Activated CD8-positive, alpha-beta T cell treated with anti-CD3 and anti-CD28 coated beads for 36 hours (primary cell): ENCODE measurements around the gene TOMM6. TPM values are rescaled to one million over a fixed set of nuclear protein-coding genes. Genes with fewer than 3 reads are reported as not detected.
A peak's percentile ranks its signal among the peaks of the same experiment; 100 is the strongest.

Experiments used
- ATAC-seq: fragments of 200-7000 bp; cut with Tn5 transposase; one replicate; pipeline ENCODE4 v1.10.0; 2021; ENCODE audit warnings: mild to moderate bottlenecking, moderate library complexity
- CTCF ChIA-PET: fragments of 350-600 bp; sonication (Branson Sonifier 250); formaldehyde crosslinking; loops from one replicate; lab custom pipeline; 2021; ENCODE audit warnings: antibody characterized with exemption; lab: Charles Lee
- POLR2A ChIA-PET: fragments of 350-600 bp; sonication (Branson Sonifier 250); formaldehyde crosslinking; loops from one replicate; lab custom pipeline; 2021; ENCODE audit warnings: antibody characterized with exemption; lab: Charles Lee
- DNase-seq: peaks from one replicate; pipeline ENCODE4 v3.0.0-alpha.2; 2020
- H3K27ac Mint-ChIP-seq: one replicate; pipeline ENCODE4 v1.8.0; 2021; ENCODE audit warnings: mild to moderate bottlenecking, mixed read lengths
- H3K27me3 Mint-ChIP-seq: one replicate; pipeline ENCODE4 v1.8.0; 2021; ENCODE audit warnings: mixed read lengths
- H3K36me3 Mint-ChIP-seq: one replicate; pipeline ENCODE4 v1.8.0; 2021; ENCODE audit warnings: low read depth, mixed read lengths
- H3K4me1 Mint-ChIP-seq: one replicate; pipeline ENCODE4 v1.8.0; 2021; ENCODE audit warnings: low read depth, mixed read lengths
- H3K4me3 Mint-ChIP-seq: one replicate; pipeline ENCODE4 v1.8.0; 2021; ENCODE audit warnings: mild to moderate bottlenecking, moderate library complexity, mixed read lengths
- H3K9me3 Mint-ChIP-seq: one replicate; pipeline ENCODE4 v1.8.0; 2021; ENCODE audit warnings: mixed read lengths
- intact Hi-C: fragments of 100-400 bp; cut with micrococcal nuclease; formaldehyde crosslinking; loops from one replicate; pipeline ENCODE4 v1.10.0; 2022
- total RNA-seq, 2 experiments: library from RNA; stranded (reverse); gene quantifications; one replicate each; pipeline ENCODE4 v1.2.3, GENCODE V29; 2021
- TF ChIP-seq, protein P1 (sequence below): fragments of 200-600 bp; IDR thresholded peaks from one replicate; pipeline ENCODE4 v1.8.0; 2022; ENCODE audit warnings: antibody characterized with exemption, mild to moderate bottlenecking

TOMM6 gene
- total RNA-seq = 100 to 1,000 TPM; 310 to 314 TPM

DNA sequence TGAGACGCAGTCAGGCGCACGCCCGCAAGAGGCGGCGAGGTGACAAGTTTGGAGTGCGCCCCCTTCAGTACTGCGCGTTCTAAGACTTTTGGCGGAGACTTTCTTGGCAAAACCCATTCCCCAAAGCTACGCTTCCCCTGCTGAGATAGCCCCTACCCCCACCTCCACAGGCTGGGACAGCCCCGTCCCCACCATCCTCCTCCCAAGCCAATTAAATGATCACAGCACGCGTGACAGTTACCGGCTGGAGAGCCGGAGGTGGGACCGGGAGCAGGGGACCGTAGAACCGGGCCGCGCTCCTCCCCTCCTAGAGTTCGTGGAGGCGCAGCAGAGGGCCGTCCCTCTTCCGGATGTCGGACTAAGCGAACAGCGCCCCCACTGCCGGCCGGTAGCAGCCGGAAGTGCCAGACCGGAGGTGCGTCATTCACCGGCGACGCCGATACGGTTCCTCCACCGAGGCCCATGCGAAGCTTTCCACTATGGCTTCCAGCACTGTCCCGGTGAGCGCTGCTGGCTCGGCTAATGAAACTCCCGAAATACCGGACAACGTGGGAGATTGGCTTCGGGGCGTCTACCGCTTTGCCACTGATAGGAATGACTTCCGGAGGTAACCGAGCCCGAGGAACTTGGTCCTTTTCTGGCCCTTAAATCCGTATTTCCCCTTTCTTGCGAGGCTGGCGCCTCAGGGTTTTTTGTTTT lies at the start of gene TOMM6:
Gene TOMM6 (plus strand): TSS at position 476 of the 699 bp plus-strand sequence. CDS start 4 bp downstream, at position 480.
- ATAC-seq (peak; percentile 86), DNase-seq (peak; percentile 97)
- intact Hi-C loops = loop anchor here (2.0 to 10.0 kb wide), 2 partner anchors 137 to 259 kb away; partner anchors contain the start of genes BYSL and MED20
- TF ChIP-seq, protein P1, sequence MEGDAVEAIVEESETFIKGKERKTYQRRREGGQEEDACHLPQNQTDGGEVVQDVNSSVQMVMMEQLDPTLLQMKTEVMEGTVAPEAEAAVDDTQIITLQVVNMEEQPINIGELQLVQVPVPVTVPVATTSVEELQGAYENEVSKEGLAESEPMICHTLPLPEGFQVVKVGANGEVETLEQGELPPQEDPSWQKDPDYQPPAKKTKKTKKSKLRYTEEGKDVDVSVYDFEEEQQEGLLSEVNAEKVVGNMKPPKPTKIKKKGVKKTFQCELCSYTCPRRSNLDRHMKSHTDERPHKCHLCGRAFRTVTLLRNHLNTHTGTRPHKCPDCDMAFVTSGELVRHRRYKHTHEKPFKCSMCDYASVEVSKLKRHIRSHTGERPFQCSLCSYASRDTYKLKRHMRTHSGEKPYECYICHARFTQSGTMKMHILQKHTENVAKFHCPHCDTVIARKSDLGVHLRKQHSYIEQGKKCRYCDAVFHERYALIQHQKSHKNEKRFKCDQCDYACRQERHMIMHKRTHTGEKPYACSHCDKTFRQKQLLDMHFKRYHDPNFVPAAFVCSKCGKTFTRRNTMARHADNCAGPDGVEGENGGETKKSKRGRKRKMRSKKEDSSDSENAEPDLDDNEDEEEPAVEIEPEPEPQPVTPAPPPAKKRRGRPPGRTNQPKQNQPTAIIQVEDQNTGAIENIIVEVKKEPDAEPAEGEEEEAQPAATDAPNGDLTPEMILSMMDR = peak; percentile 86
- Mint-ChIP-seq H3K9me3 (no peaks in the 10 kb centered on the region), H3K27me3 (no peaks in the 10 kb centered on the region), H3K36me3 (peaks cover 34% of the 10 kb centered on the region), H3K4me1 (peaks cover 19% of the 10 kb centered on the region), H3K4me3 (peak within 1 kb of the TSS; percentile 91), H3K27ac (peak within 1 kb of the TSS; percentile 97)
- CTCF ChIA-PET = interaction anchor here (0.6 to 12.8 kb wide), 44 partner anchors 8 to 760 kb away, joined by 3 to 214 read pairs (median 4); partner anchors contain the start of genes BYSL, MED20, TAF8 and USP49
- POLR2A ChIA-PET = interaction anchor here (0.6 to 4.8 kb wide), 17 partner anchors 8 to 317 kb away, joined by 3 to 49 read pairs (median 5); partner anchors contain the start of genes BYSL, MED20, TAF8 and TFEB

- POLR2A ChIA-PET = no interaction called here
- Mint-ChIP-seq H3K4me1 (no peaks in the 10 kb centered on the region), H3K4me3 (no peak overlapping the region), H3K9me3 (no peaks in the 10 kb centered on the region), H3K27ac (no peak overlapping the region), H3K27me3 (no peaks in the 10 kb centered on the region), H3K36me3 (no peaks in the 10 kb centered on the region)
- intact Hi-C loops = no loop called here
- DNase-seq (no peak), ATAC-seq (no peak)
- TF ChIP-seq, protein P1 = no peak
- CTCF ChIA-PET = no interaction called here
Observed at GRCh38 chr6:41739041-41739440, 48.5 kb upstream of the TOMM6 start.

- ChIA-PET POLR2A (no interaction called here), CTCF (no interaction called here)
- no peaks in the 10 kb centered on the region for H3K9me3 Mint-ChIP-seq
- no peaks in the 10 kb centered on the region for H3K27me3 Mint-ChIP-seq
- H3K4me1 Mint-ChIP-seq = no peaks in the 10 kb centered on the region
- TF ChIP-seq, protein P1 = no peak
- no peak overlapping the region for H3K27ac Mint-ChIP-seq
- H3K4me3 Mint-ChIP-seq = no peak overlapping the region
- DNase-seq (no peak), ATAC-seq (no peak)
- intact Hi-C loops = no loop called here
- no peaks in the 10 kb centered on the region for H3K36me3 Mint-ChIP-seq
Observed at GRCh38 chr6:41740366-41741162, 46.9 kb upstream of the TOMM6 start.

DNA sequence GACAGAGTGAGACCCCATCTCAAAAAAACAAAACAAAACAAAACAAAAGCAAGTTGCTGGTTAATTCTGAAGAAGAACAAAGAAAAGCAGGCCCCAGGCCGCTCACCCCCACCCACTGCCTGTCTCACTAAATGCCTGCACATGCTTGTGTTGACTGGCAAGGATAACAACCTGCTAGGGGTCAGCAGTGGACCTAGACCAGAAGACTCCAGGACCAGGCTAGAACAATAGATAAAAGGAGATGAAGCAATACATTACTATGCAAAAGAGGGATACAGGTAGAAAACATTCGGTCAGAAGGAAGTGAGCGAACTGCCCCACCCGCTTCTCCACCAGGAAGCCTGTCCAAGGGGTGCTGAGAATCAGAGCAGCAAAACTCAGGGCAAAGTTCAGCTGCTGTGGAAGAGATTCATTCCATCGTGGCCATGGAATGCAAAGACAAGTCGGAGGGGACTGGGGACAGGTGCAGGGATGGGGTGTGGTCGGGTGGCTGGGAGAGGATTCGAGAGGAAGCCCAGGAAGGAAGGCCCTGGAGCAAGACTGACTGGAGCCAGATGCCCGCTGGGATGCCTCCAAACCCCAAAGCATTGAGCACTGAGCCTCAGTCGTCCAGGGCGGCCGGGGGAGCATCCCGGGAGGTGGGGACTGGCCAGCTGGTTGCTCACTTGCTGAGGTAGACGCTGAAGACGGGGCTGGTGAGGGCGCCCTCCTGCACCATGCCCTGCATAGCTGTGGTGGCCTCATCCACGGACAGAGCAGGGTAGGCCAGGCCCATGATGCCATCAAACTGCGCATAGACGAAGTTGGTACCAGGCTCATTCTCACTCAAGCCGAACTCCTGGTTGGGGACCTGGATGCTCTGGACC lies 45.6 kb upstream of the TOMM6 start:
- DNase-seq (no peak), ATAC-seq (no peak)
- TF ChIP-seq, protein P1 = no peak
- Mint-ChIP-seq H3K27ac (no peak overlapping the region), H3K4me1 (no peaks in the 10 kb centered on the region), H3K36me3 (no peaks in the 10 kb centered on the region), H3K9me3 (no peaks in the 10 kb centered on the region), H3K4me3 (no peak overlapping the region), H3K27me3 (no peaks in the 10 kb centered on the region)
- CTCF ChIA-PET = interaction anchor here (1.4 kb wide), 1 partner anchor 59 kb away, joined by 3 read pairs; no protein-coding TSS in a partner anchor
- POLR2A ChIA-PET = no interaction called here
- intact Hi-C loops = no loop called here
